Measurements from ENCODE around the gene LDB2. TPM values are rescaled to one million over a fixed set of nuclear protein-coding genes. Genes with fewer than 3 reads are reported as not detected.

Gene LDB2
- total RNA-seq, 4 donors from 2014 or later = 48.8 to 298 (median 152) TPM

DNA sequence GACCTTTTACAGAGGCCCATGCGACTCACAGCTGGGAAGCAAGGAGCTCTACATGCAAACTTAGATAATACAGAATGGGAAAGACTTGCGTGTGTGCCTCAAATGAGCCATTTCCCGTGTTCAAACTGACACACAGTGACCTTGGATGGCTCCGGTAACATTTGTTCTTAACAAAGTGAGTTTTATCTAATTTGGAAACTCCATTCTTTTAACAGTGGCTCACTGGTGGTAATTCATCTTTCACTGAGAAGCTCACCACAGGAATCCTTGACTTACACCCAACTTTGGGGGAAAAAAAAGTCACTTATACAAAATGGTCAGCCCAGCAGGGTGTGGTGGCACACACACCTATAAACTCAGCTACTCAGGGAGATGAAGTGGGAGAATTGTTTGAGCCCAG is 190.6 kb downstream of the LDB2 start:
- H3K27ac ChIP-seq = no peak overlapping the region
- no peak overlapping the region for H3K4me3 ChIP-seq
- no peaks in the 10 kb centered on the region for H3K36me3 ChIP-seq
- intact Hi-C loops (cut with DNase I; ENCODE audit: low total_unique reads) = no loop called here
- no peak for DNase-seq
- TF ChIP-seq, protein P1, sequence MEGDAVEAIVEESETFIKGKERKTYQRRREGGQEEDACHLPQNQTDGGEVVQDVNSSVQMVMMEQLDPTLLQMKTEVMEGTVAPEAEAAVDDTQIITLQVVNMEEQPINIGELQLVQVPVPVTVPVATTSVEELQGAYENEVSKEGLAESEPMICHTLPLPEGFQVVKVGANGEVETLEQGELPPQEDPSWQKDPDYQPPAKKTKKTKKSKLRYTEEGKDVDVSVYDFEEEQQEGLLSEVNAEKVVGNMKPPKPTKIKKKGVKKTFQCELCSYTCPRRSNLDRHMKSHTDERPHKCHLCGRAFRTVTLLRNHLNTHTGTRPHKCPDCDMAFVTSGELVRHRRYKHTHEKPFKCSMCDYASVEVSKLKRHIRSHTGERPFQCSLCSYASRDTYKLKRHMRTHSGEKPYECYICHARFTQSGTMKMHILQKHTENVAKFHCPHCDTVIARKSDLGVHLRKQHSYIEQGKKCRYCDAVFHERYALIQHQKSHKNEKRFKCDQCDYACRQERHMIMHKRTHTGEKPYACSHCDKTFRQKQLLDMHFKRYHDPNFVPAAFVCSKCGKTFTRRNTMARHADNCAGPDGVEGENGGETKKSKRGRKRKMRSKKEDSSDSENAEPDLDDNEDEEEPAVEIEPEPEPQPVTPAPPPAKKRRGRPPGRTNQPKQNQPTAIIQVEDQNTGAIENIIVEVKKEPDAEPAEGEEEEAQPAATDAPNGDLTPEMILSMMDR (IDR thresholded peaks at IDR 0.05) = no peak
- no peak for TF ChIP-seq POLR2A (IDR thresholded peaks at IDR 0.05)
- no peaks in the 10 kb centered on the region for H3K27me3 ChIP-seq
- no peaks in the 10 kb centered on the region for H3K9me3 ChIP-seq
- peaks cover 0 to 14% of the 10 kb centered on the region in 2 donors for H3K4me1 ChIP-seq

GRCh38 chr4:16706251-16706650 is 192.2 kb downstream of the LDB2 start:
- Histone ChIP-seq H3K27me3 (no peaks in the 10 kb centered on the region), H3K4me1 (peaks cover 0 to 14% of the 10 kb centered on the region in 2 donors), H3K36me3 (no peaks in the 10 kb centered on the region), H3K9me3 (no peaks in the 10 kb centered on the region), H3K27ac (no peak overlapping the region), H3K4me3 (no peak overlapping the region)
- TF ChIP-seq, protein P1 (IDR thresholded peaks at IDR 0.05) = no peak
- no peak for TF ChIP-seq POLR2A (IDR thresholded peaks at IDR 0.05)
- DNase-seq = no peak
- intact Hi-C loops (cut with DNase I; ENCODE audit: low total_unique reads) = no loop called here

DNA sequence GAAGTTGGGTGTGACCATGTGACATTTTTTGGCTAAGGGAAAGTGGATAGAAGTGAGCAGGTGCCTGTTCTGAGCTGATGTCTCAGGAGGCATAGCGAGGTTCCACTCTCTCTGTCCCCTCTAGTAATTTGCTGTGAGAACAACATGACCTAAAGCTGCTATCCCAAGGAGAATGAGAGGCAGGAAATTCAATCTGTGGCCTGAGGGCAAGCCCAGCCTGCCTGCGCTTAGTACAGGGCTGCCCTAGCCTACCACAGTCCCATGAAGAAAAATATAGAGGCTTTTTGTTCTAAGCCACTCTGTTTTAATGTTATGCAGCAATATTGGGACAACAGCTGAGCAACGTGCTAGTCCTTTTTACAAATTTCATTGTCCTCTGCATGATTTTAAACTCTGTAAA is 193.1 kb downstream of the LDB2 start:
- H3K9me3 ChIP-seq = no peaks in the 10 kb centered on the region
- no peak overlapping the region for H3K4me3 ChIP-seq
- intact Hi-C loops (cut with DNase I; ENCODE audit: low total_unique reads) = no loop called here
- H3K4me1 ChIP-seq = peaks cover 0 to 14% of the 10 kb centered on the region in 2 donors
- H3K27me3 ChIP-seq = no peaks in the 10 kb centered on the region
- TF ChIP-seq, protein P1 (IDR thresholded peaks at IDR 0.05) = no peak
- TF ChIP-seq POLR2A (IDR thresholded peaks at IDR 0.05) = no peak
- H3K27ac ChIP-seq = peak overlapping the region in 1 of 2 donors; percentile 17
- no peaks in the 10 kb centered on the region for H3K36me3 ChIP-seq
- no peak for DNase-seq

DNA sequence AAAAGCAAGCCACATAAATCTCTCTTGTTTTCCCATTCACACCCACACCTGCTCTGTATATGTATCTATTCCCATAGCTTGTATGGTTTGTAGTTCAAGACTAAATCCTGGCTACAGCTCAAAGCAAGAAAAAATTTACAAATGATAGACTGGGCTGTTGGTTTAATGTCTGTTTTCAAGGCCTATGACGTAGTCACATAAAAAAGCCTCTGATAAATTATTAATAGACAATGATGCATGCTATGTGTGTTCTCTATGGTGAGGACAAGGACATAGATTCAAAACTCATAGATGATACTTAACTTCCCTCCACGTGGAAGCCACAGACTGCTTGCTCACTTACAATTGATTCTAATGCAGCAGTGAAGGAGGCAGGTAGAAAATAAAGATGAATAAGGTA is 194.0 kb downstream of the LDB2 start:
- H3K4me1 ChIP-seq = peaks cover 0 to 10% of the 10 kb centered on the region in 2 donors
- H3K27ac ChIP-seq = peak overlapping the region; percentile 17 to 42
- intact Hi-C loops (cut with DNase I; ENCODE audit: low total_unique reads) = no loop called here
- H3K36me3 ChIP-seq = no peaks in the 10 kb centered on the region
- DNase-seq = no peak
- no peaks in the 10 kb centered on the region for H3K9me3 ChIP-seq
- no peak for TF ChIP-seq POLR2A (IDR thresholded peaks at IDR 0.05)
- TF ChIP-seq, protein P1 (IDR thresholded peaks at IDR 0.05) = no peak
- H3K4me3 ChIP-seq = no peak overlapping the region
- no peaks in the 10 kb centered on the region for H3K27me3 ChIP-seq

- TF ChIP-seq POLR2A (IDR thresholded peaks at IDR 0.05) = no peak
- TF ChIP-seq, protein P1 (IDR thresholded peaks at IDR 0.05) = no peak
- no peaks in the 10 kb centered on the region for H3K36me3 ChIP-seq
- H3K9me3 ChIP-seq = no peaks in the 10 kb centered on the region
- no peak overlapping the region for H3K27ac ChIP-seq
- no peak overlapping the region for H3K4me3 ChIP-seq
- H3K27me3 ChIP-seq = no peaks in the 10 kb centered on the region
- intact Hi-C loops (cut with DNase I; ENCODE audit: low total_unique reads) = no loop called here
- H3K4me1 ChIP-seq = no peaks in the 10 kb centered on the region
- DNase-seq = no peak
These were observed 202.5 kb downstream of the LDB2 start for GRCh38 chr4:16695896-16696295.

Measured in uterus (tissue), 4 donors.